ENCODE results near the gene FOXRED2.

DNA sequence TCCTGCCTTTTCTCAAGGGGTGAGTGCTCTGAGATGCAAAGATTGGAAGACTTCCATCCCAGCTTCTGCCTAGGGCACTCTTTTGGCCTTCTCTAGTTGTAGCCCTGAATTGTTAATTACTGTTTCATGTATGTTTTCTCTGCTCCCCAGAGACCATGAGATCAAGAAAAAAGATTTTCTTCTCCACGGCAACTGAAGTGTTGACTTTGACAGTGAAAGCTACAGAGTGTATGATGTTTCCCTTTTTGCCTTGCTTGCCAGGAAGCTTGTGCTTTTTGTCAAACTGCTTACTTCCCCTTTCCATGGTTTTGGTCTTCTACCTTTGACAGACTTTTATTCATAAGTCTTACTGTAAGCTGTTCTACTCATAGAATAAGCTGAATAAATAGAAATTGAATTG lies 45.4 kb upstream of the FOXRED2 start:
- TF ChIP-seq, protein P1, sequence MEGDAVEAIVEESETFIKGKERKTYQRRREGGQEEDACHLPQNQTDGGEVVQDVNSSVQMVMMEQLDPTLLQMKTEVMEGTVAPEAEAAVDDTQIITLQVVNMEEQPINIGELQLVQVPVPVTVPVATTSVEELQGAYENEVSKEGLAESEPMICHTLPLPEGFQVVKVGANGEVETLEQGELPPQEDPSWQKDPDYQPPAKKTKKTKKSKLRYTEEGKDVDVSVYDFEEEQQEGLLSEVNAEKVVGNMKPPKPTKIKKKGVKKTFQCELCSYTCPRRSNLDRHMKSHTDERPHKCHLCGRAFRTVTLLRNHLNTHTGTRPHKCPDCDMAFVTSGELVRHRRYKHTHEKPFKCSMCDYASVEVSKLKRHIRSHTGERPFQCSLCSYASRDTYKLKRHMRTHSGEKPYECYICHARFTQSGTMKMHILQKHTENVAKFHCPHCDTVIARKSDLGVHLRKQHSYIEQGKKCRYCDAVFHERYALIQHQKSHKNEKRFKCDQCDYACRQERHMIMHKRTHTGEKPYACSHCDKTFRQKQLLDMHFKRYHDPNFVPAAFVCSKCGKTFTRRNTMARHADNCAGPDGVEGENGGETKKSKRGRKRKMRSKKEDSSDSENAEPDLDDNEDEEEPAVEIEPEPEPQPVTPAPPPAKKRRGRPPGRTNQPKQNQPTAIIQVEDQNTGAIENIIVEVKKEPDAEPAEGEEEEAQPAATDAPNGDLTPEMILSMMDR (IDR thresholded peaks at IDR 0.05): no peak
- TF ChIP-seq POLR2AphosphoS5 (IDR thresholded peaks at IDR 0.05; ENCODE audit: low read depth, low read length): no peak
- TF ChIP-seq, protein P2, sequence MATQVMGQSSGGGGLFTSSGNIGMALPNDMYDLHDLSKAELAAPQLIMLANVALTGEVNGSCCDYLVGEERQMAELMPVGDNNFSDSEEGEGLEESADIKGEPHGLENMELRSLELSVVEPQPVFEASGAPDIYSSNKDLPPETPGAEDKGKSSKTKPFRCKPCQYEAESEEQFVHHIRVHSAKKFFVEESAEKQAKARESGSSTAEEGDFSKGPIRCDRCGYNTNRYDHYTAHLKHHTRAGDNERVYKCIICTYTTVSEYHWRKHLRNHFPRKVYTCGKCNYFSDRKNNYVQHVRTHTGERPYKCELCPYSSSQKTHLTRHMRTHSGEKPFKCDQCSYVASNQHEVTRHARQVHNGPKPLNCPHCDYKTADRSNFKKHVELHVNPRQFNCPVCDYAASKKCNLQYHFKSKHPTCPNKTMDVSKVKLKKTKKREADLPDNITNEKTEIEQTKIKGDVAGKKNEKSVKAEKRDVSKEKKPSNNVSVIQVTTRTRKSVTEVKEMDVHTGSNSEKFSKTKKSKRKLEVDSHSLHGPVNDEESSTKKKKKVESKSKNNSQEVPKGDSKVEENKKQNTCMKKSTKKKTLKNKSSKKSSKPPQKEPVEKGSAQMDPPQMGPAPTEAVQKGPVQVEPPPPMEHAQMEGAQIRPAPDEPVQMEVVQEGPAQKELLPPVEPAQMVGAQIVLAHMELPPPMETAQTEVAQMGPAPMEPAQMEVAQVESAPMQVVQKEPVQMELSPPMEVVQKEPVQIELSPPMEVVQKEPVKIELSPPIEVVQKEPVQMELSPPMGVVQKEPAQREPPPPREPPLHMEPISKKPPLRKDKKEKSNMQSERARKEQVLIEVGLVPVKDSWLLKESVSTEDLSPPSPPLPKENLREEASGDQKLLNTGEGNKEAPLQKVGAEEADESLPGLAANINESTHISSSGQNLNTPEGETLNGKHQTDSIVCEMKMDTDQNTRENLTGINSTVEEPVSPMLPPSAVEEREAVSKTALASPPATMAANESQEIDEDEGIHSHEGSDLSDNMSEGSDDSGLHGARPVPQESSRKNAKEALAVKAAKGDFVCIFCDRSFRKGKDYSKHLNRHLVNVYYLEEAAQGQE (IDR thresholded peaks at IDR 0.05; ENCODE audit: insufficient read depth in 1 of 2, low read depth in 2 of 2, low read length in 1 of 2): no peak

Measured in Panc1 (cell line).